ENCODE measurements around the gene KCNE2.

Gene KCNE2

DNA sequence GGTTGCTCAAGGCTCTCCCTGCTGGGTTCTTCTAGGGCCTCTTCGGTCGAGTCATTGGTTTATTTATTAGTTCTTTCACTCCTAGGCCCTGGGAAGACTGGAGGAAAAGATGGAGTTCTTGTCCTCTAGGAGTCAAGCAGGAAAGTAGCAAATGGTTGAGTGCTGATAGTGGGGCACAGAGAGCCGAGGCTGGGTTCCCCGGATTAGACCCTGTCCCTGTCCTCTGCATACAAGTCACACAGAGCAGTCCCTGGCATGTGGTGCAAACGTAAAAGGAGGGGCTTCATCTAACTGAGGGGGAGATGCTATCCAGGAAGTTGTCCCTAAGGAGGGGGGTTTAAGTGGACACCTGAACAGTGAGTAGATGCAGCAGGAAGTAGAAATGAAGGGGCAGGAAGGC is 19.2 kb upstream of the KCNE2 start:
- Histone ChIP-seq H3K27me3 (ENCODE audit: low read depth, low read length) (no peaks in the 10 kb centered on the region), H3K9ac (ENCODE audit: low read length) (no peak overlapping the region), H2AFZ (ENCODE audit: low read depth, low read length) (no peak overlapping the region), H3K4me1 (ENCODE audit: low read length) (no peaks in the 10 kb centered on the region), H3K36me3 (replicated peaks; ENCODE audit: low read depth, low read length) (no peaks in the 10 kb centered on the region), H3K4me2 (ENCODE audit: low read length) (no peak overlapping the region), H3K9me3 (ENCODE audit: insufficient read depth, low read length) (no peaks in the 10 kb centered on the region), H3K27ac (ENCODE audit: low read length) (no peak overlapping the region), H4K20me1 (ENCODE audit: insufficient read depth, low read length) (no peaks in the 10 kb centered on the region), H3K4me3 (ENCODE audit: low read length) (no peak overlapping the region), H3K79me2 (ENCODE audit: low read length) (no peaks in the 10 kb centered on the region)
- TF ChIP-seq EZH2phosphoT487 (IDR thresholded peaks at IDR 0.05; ENCODE audit: low read depth): no peak
- TF ChIP-seq, protein P1, sequence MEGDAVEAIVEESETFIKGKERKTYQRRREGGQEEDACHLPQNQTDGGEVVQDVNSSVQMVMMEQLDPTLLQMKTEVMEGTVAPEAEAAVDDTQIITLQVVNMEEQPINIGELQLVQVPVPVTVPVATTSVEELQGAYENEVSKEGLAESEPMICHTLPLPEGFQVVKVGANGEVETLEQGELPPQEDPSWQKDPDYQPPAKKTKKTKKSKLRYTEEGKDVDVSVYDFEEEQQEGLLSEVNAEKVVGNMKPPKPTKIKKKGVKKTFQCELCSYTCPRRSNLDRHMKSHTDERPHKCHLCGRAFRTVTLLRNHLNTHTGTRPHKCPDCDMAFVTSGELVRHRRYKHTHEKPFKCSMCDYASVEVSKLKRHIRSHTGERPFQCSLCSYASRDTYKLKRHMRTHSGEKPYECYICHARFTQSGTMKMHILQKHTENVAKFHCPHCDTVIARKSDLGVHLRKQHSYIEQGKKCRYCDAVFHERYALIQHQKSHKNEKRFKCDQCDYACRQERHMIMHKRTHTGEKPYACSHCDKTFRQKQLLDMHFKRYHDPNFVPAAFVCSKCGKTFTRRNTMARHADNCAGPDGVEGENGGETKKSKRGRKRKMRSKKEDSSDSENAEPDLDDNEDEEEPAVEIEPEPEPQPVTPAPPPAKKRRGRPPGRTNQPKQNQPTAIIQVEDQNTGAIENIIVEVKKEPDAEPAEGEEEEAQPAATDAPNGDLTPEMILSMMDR (IDR thresholded peaks at IDR 0.05; ENCODE audit: low read depth, low read length): no peak

DNA sequence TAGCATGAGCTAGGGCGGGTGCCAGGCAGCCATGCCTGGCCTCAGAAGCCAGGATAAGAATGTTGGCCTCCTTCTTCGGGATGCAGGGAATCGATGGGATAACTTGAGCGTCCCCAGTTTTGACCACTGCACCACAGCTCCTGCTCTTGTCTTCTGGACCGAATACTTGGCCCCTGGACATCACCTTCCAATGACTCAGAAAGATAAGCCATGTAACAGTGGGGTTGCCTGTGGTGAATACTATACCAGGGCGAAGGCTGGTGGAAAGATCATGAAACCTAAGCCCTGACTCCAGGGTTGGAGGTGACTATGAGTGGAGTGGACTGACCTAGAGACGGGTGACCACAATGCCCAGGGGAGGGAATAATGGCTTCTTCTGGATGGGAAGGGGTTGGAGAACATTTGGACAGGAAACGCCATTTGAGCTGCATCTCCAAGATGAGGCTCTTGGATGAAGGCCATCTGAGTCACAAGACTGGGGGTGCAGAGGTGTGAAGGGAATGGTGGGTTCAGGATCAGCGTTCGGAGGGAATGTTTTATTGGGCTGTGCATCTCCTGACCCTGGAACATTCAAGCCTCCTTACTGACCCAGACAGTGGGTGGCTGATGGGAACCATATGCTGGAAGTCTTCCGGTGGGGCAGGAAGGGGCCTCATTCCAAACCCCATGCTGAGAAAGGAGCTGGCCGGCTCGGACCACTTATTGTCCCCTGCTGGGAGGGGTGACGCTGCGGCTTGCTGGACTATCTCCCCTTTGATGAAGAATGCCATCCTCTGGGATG is 18.5 kb upstream of the KCNE2 start:
- no peaks in the 10 kb centered on the region for H3K4me1 ChIP-seq (ENCODE audit: low read length)
- no peaks in the 10 kb centered on the region for H3K9me3 ChIP-seq (ENCODE audit: insufficient read depth, low read length)
- TF ChIP-seq, protein P1 (IDR thresholded peaks at IDR 0.05; ENCODE audit: low read depth, low read length): no peak
- TF ChIP-seq EZH2phosphoT487 (IDR thresholded peaks at IDR 0.05; ENCODE audit: low read depth): no peak
- no peak overlapping the region for H3K4me2 ChIP-seq (ENCODE audit: low read length)
- H3K4me3 ChIP-seq (ENCODE audit: low read length): no peak overlapping the region
- no peak overlapping the region for H2AFZ ChIP-seq (ENCODE audit: low read depth, low read length)
- no peaks in the 10 kb centered on the region for H3K27me3 ChIP-seq (ENCODE audit: low read depth, low read length)
- H3K27ac ChIP-seq (ENCODE audit: low read length): no peak overlapping the region
- no peaks in the 10 kb centered on the region for H3K36me3 ChIP-seq (replicated peaks; ENCODE audit: low read depth, low read length)
- no peaks in the 10 kb centered on the region for H3K79me2 ChIP-seq (ENCODE audit: low read length)
- H3K9ac ChIP-seq (ENCODE audit: low read length): no peak overlapping the region
- no peaks in the 10 kb centered on the region for H4K20me1 ChIP-seq (ENCODE audit: insufficient read depth, low read length)

- H3K4me1 ChIP-seq (ENCODE audit: low read length): no peaks in the 10 kb centered on the region
- no peaks in the 10 kb centered on the region for H3K9me3 ChIP-seq (ENCODE audit: insufficient read depth, low read length)
- TF ChIP-seq EZH2phosphoT487 (IDR thresholded peaks at IDR 0.05; ENCODE audit: low read depth): no peak
- TF ChIP-seq, protein P1 (IDR thresholded peaks at IDR 0.05; ENCODE audit: low read depth, low read length): no peak
- no peaks in the 10 kb centered on the region for H3K27me3 ChIP-seq (ENCODE audit: low read depth, low read length)
- H3K9ac ChIP-seq (ENCODE audit: low read length): no peak overlapping the region
- no peaks in the 10 kb centered on the region for H3K36me3 ChIP-seq (replicated peaks; ENCODE audit: low read depth, low read length)
- no peaks in the 10 kb centered on the region for H4K20me1 ChIP-seq (ENCODE audit: insufficient read depth, low read length)
- H3K4me3 ChIP-seq (ENCODE audit: low read length): no peak overlapping the region
- H3K4me2 ChIP-seq (ENCODE audit: low read length): no peak overlapping the region
- H3K79me2 ChIP-seq (ENCODE audit: low read length): no peaks in the 10 kb centered on the region
- no peak overlapping the region for H2AFZ ChIP-seq (ENCODE audit: low read depth, low read length)
- H3K27ac ChIP-seq (ENCODE audit: low read length): no peak overlapping the region
Measured at GRCh38 chr21:34345892-34346291, 17.9 kb upstream of the KCNE2 start.

GRCh38 chr21:34348890-34349519 is 14.8 kb upstream of the KCNE2 start:
- no peak overlapping the region for H3K4me3 ChIP-seq (ENCODE audit: low read length)
- no peak overlapping the region for H2AFZ ChIP-seq (ENCODE audit: low read depth, low read length)
- no peaks in the 10 kb centered on the region for H3K79me2 ChIP-seq (ENCODE audit: low read length)
- H3K9ac ChIP-seq (ENCODE audit: low read length): no peak overlapping the region
- no peaks in the 10 kb centered on the region for H3K36me3 ChIP-seq (replicated peaks; ENCODE audit: low read depth, low read length)
- no peak overlapping the region for H3K27ac ChIP-seq (ENCODE audit: low read length)
- H3K27me3 ChIP-seq (ENCODE audit: low read depth, low read length): no peaks in the 10 kb centered on the region
- no peaks in the 10 kb centered on the region for H4K20me1 ChIP-seq (ENCODE audit: insufficient read depth, low read length)
- H3K9me3 ChIP-seq (ENCODE audit: insufficient read depth, low read length): no peaks in the 10 kb centered on the region
- H3K4me2 ChIP-seq (ENCODE audit: low read length): no peak overlapping the region
- TF ChIP-seq, protein P1 (IDR thresholded peaks at IDR 0.05; ENCODE audit: low read depth, low read length): no peak
- TF ChIP-seq EZH2phosphoT487 (IDR thresholded peaks at IDR 0.05; ENCODE audit: low read depth): no peak
- H3K4me1 ChIP-seq (ENCODE audit: low read length): peaks cover 14% of the 10 kb centered on the region

Measured in OCI-LY3 (cell line).